GM18502 (cell line): ENCODE results near the gene COL4A3.
A peak's percentile ranks its signal among the peaks of the same experiment; 100 is the strongest.
"Not testable (repeated sequence)": the region's sequence is repeated elsewhere in the genome, so short reads cannot be mapped to it uniquely, and the experiment has no call there.

Experiments
- ATAC-seq: cut with Tn5 transposase; IDR thresholded peaks from one replicate; pipeline ENCODE4 v1.9.1; 2021; ENCODE audit warnings: mild to moderate bottlenecking; ENCODE audit not compliant: unreplicated experiment, poor library complexity

Gene COL4A3

GRCh38 chr2:227154986-227155774 is 9.2 kb upstream of the COL4A3 start:
- no peak for ATAC-seq

GRCh38 chr2:227160164-227160563 is 4.3 kb upstream of the COL4A3 start:
- ATAC-seq = no peak

- no peak for ATAC-seq
Measured at GRCh38 chr2:227161947-227162346, 2.5 kb upstream of the COL4A3 start.

- peak; percentile 70 for ATAC-seq
Measured at GRCh38 chr2:227163485-227163997, 883 bp upstream of the COL4A3 start.

GRCh38 chr2:227164763-227165291 is 403 bp downstream of the COL4A3 start:
- peak; percentile 68 for ATAC-seq

GRCh38 chr2:227171779-227172178 is 7.4 kb downstream of the COL4A3 start:
- not testable (repeated sequence) for ATAC-seq

DNA sequence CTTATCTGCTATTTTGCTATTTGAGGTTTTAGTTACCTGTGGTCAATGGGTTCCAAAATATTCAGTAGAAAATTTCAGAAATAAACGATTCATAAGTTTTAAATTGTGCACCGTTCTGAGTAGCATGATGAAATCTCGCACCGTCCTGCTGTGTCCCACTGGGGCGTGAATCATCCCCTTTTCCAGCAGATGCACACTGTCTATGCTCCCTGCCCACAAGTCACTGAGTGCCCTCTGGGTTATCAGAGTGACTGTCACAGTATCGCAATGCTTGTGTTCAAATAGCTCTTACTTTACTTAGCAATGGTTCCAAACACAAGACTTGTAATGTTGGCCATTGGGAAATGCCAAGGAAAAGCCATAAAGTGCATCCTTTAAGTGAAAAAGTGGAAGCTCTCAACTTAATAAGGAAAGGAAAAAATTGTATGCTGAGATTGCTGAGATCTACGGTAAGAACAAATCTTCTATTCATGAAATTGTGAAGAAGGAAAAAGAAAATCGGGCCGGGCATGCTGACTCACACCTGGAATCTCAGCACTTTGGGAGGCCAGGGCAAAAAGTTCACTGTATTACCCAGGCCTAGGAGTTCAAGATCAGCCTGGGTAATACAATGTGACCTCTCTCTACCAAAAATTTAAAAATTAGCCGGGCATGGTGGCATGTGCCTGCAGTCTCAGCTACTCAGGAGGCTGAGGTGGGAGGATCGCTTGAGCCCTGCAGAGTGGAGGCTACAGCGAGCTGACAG is 13.3 kb downstream of the COL4A3 start:
- no peak for ATAC-seq

DNA sequence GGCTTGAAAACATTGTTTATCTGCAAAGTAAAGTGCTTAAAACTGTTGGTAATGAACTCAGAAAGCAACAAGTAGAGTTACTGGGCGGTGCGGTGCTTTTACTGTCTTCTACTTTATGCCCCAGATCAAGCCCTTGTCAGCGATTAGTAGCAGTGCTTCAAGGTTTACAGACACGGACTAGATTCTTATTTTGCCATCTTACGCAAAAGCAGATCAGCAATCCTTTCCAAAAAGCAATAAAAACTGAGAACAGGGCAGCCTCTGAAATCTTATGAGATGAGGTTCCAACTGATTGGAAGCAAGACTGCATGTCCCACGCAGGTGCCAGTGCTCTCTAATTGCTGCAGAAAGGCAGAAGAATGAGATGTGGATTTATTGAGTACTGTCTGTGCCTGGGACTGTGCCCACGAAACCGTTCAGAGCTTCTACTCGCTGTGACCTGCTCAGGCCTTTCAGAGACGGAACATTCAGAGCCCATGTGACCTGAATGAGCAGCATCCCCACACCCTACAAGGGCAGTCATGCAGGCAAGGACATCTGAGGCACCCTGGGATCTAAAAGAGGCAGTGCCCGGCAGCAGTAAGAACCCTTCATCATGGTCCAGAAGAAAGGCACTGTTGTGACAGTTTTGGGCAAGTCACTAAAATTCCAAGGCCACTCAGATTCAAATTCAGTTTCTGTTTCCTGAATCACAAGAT is 15.7 kb downstream of the COL4A3 start:
- no peak for ATAC-seq

- ATAC-seq = no peak
Measured at GRCh38 chr2:227180770-227181169, 16.3 kb downstream of the COL4A3 start.

DNA sequence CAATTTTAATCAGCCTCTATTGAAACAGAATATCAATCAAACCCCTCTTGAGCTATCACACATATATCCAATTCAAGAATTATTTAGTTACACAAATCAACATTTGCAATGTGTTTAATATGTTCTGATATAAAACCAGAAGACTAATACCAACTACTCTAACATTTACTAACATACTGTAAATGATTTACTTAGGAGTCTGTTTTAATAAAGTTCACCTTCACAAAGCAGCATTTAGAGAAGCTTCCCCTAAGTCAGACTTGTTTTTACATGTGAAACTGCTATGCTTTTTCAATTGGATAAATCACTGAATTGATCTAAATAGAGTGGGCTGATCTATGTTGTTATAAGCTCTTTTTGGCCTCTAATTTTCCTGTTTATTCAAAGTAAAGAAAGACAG is 18.3 kb downstream of the COL4A3 start:
- no peak for ATAC-seq

DNA sequence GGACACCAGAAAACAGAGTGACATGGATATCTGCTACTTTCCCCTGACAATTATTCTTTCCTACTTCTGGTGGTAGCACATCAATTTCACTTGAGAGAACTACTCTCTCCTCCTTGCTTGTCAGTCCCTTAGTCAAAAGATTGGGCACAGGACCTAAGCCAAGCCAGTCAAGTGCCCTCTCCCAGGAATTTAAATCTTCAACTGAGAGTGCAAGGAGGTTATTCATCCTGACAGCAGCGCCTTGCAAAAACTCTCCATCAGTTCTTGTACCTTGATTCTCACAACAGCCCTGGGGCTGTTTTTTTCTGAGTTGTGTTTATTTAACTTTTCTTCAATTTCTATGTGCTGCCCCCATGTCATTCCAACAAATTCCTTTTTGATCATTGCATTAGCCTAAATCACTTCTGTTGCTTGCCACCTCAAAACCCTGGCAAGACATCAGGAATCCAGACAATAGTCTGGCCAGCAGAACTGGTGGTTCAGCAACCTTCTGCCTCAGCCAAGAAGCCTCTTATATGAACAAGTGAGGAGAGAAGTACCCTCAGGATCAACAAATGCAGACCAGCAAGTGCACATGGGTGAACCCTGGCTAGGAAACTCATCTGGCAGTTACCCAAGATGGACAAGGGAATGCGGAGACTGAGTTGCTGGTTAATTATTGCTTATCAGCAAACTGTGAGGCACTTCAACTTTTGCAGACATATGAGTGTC is 19.4 kb downstream of the COL4A3 start:
- ATAC-seq = no peak

GRCh38 chr2:227185615-227186232 is 21.3 kb downstream of the COL4A3 start:
- ATAC-seq = no peak

- no peak for ATAC-seq
Measured at GRCh38 chr2:227186751-227187150, 22.3 kb downstream of the COL4A3 start.

GRCh38 chr2:227188292-227188691 is 23.9 kb downstream of the COL4A3 start:
- peak; percentile 84 for ATAC-seq

- no peak for ATAC-seq
Measured at GRCh38 chr2:227191367-227191766, 26.9 kb downstream of the COL4A3 start.

DNA sequence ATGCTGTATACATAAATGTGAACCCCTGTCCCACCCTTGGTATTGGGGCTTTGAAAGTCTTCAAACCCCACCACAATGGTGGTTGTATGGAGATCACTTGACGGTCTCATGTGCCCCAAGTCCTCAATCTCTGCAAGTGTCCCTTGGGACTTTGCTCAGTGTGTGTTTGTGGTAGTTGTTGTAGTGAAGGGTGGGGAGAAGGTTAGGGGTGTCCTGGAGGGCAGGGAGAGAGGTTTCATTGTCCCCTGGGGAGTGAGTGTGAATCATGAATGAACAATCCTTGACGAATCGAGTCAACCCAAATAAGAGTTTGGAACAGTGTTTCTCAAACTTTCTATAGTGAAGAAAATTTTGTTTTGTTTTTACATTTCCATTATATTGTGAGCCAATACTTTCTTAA is 28.1 kb downstream of the COL4A3 start:
- ATAC-seq = no peak

DNA sequence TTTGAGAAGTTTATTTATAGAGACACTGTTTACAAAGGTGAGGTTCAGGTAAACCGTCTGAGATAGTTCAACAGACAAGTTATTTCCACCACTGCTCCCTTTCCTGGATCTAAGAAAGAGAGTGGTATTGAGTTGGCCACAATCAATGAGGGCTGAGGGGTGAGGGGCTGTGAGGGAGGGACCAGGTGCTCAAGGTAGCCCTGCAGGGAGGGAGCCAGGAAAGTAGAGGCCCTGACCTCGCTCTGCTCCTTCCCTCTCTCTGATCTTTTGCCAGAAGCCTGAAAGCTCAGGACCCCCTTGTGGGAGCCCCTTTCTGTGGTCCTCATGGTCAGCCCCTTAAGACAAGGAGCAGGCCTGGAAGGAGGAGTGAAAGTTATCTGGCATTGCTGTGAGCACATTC is 29.8 kb downstream of the COL4A3 start:
- ATAC-seq = no peak

- ATAC-seq = no peak
Measured at GRCh38 chr2:227198866-227199265, 34.4 kb downstream of the COL4A3 start.

DNA sequence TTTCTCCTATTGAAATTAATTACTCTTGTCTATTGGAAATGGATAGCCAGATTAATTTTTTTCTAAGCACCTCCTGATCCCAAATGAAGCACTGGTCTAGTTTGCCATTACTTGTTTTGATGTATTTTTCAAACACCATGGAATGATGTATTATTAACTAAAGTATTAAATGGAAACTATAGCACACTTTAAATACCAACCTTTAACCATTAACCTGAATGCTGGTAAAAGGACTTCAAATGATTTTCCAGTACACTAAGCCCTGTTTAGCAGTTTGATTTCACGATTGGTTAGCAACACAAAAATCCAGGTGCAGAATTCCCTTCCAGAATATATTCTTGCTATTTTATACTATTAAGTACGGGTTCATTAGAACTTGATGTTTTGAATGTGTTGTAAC is 37.3 kb downstream of the COL4A3 start:
- no peak for ATAC-seq

GRCh38 chr2:227204452-227204851 is 40.0 kb downstream of the COL4A3 start:
- ATAC-seq = no peak
